ENCODE results near the gene LPAR6.

LPAR6 gene

GRCh38 chr13:48404952-48405351 is 8.0 kb downstream of the LPAR6 start:
- DNase-seq (ENCODE audit: low read depth), result no peak
- no peak overlapping the region for H3K4me3 ChIP-seq (ENCODE audit: control insufficient read depth, low read depth, low read length)
- no peak for TF ChIP-seq CTCF (IDR thresholded peaks at IDR 0.05; ENCODE audit: control insufficient read depth, insufficient read depth, low read depth, low read length, missing control alignments)

GRCh38 chr13:48403913-48404312 is 9.0 kb downstream of the LPAR6 start:
- H3K4me3 ChIP-seq (ENCODE audit: control insufficient read depth, low read depth, low read length), result no peak overlapping the region
- DNase-seq (ENCODE audit: low read depth), result no peak
- no peak for TF ChIP-seq CTCF (IDR thresholded peaks at IDR 0.05; ENCODE audit: control insufficient read depth, insufficient read depth, low read depth, low read length, missing control alignments)

GRCh38 chr13:48403151-48403631 is 9.7 kb downstream of the LPAR6 start:
- no peak overlapping the region for H3K4me3 ChIP-seq (ENCODE audit: control insufficient read depth, low read depth, low read length)
- DNase-seq (ENCODE audit: low read depth), result no peak
- TF ChIP-seq CTCF (IDR thresholded peaks at IDR 0.05; ENCODE audit: control insufficient read depth, insufficient read depth, low read depth, low read length, missing control alignments), result no peak

DNA sequence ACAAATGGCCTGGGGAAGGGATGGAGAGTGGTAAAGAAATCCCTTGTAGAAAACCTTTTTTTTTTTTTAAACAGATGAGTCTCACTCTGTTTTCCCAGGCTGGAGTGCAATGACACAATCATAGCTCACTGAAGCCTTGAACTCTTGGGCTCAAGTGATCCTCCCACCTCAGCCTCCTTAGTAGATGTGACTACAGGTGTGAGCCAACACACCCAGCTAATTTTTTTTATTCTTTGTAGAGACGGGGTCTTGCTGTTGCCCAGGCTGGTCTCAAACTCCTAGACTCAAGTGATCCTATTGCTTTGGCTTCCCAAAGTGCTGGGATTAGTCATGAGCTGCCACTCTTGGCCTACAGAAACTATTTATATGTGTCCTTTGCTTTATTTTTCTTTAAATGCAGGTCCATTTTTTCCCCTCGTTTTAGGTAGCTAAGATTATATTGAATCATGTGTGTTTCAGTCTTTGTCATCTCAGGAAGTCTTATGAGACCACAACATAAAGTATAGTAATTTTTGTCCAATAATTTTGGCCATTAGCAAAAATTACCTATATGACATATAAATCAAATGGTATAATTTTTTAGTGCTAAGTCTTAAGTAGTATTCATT is 10.5 kb downstream of the LPAR6 start:
- TF ChIP-seq CTCF (IDR thresholded peaks at IDR 0.05; ENCODE audit: control insufficient read depth, insufficient read depth, low read depth, low read length, missing control alignments), result no peak
- no peak for DNase-seq (ENCODE audit: low read depth)
- no peak overlapping the region for H3K4me3 ChIP-seq (ENCODE audit: control insufficient read depth, low read depth, low read length)

- no peak for DNase-seq (ENCODE audit: low read depth)
- TF ChIP-seq CTCF (IDR thresholded peaks at IDR 0.05; ENCODE audit: control insufficient read depth, insufficient read depth, low read depth, low read length, missing control alignments), result no peak
- H3K4me3 ChIP-seq (ENCODE audit: control insufficient read depth, low read depth, low read length), result no peak overlapping the region
Observed at GRCh38 chr13:48401480-48401879, 11.4 kb downstream of the LPAR6 start.

DNA sequence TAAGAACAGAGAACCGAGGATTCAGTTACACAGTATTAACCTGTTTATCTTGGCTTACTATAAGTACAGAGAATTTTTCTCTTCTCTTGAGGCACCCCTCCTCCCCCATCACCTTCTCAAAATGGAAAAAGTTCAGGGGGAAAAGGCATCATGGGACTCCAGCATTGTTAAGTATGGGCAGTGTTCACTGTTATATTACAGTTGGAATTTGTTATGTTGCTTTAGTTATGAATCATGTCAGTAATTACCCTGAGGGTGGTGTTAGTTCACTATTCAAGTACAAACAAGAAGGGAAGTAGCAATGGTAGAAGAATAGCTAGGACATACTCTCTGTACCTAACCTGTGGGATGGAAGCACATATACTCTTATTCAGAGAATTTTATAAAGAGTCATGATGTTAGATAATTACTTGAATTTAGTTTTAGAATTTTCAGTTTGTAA is 12.0 kb downstream of the LPAR6 start:
- peak; percentile 54 for DNase-seq (ENCODE audit: low read depth)
- H3K4me3 ChIP-seq (ENCODE audit: control insufficient read depth, low read depth, low read length), result no peak overlapping the region
- no peak for TF ChIP-seq CTCF (IDR thresholded peaks at IDR 0.05; ENCODE audit: control insufficient read depth, insufficient read depth, low read depth, low read length, missing control alignments)

All from AG09309 (cell line).